OCI-LY1 (cell line): ENCODE results near the gene PARG.
"Not testable (repeated sequence)": the region's sequence is repeated elsewhere in the genome, so short reads cannot be mapped to it uniquely, and the experiment has no call there.

Experiments
- H2AFZ ChIP-seq: fragments of 200-600 bp; sonication (generic), shearing (Covaris generic); 2 replicates; pipeline ENCODE4 v1.6.0; 2014; ENCODE audit warnings: antibody characterized with exemption, mild to moderate bottlenecking, low read length
- H3F3A ChIP-seq: fragments of 200-600 bp; sonication (generic), shearing (Covaris generic); 2 replicates; pipeline ENCODE4 v1.6.0; 2014; ENCODE audit warnings: mild to moderate bottlenecking, antibody characterized with exemption, low read length, moderate library complexity; ENCODE audit not compliant: insufficient read depth
- H3K27ac ChIP-seq: fragments of 200-600 bp; sonication (generic); 2 replicates; pipeline ENCODE4 v1.5.1; 2014; ENCODE audit warnings: low read length, mixed run types, mild to moderate bottlenecking, low read depth; ENCODE audit not compliant: poor library complexity, severe bottlenecking
- H3K27me3 ChIP-seq: fragments of 200-600 bp; sonication (generic); 2 replicates; pipeline ENCODE4 v1.6.0; 2014; ENCODE audit warnings: antibody characterized with exemption, mild to moderate bottlenecking, low read length, moderate library complexity; ENCODE audit not compliant: insufficient read depth
- H3K36me3 ChIP-seq: fragments of 200-600 bp; sonication (generic); 2 replicates; pipeline ENCODE4 v1.6.1; 2014; ENCODE audit warnings: mild to moderate bottlenecking, antibody characterized with exemption, low read length, moderate library complexity, mixed read lengths; ENCODE audit not compliant: insufficient read depth
- H3K4me1 ChIP-seq: fragments of 200-600 bp; sonication (generic); 2 replicates; pipeline ENCODE4 v1.5.1; 2014; ENCODE audit warnings: mild to moderate bottlenecking, low read length, moderate library complexity; ENCODE audit not compliant: insufficient read depth, severe bottlenecking
- H3K4me2 ChIP-seq: fragments of 200-600 bp; sonication (generic), shearing (Covaris generic); 2 replicates; pipeline ENCODE4 v1.6.1; 2014; ENCODE audit warnings: low read length
- H3K4me3 ChIP-seq: fragments of 200-600 bp; sonication (generic); 2 replicates; pipeline ENCODE4 v1.5.1; 2014; ENCODE audit warnings: low read length, low read depth, mild to moderate bottlenecking, mixed read lengths; ENCODE audit not compliant: poor library complexity, severe bottlenecking
- H3K79me2 ChIP-seq: fragments of 200-600 bp; shearing (Covaris generic); 2 replicates; pipeline ENCODE4 v1.6.1; 2016; ENCODE audit warnings: mixed run types, low read length, mixed read lengths; ENCODE audit not compliant: insufficient read depth
- H3K9ac ChIP-seq: fragments of 200-600 bp; sonication (generic), shearing (Covaris generic); 2 replicates; pipeline ENCODE4 v1.6.1; 2014; ENCODE audit warnings: mild to moderate bottlenecking, low read length, mixed read lengths
- H3K9me2 ChIP-seq: fragments of 200-600 bp; sonication (generic), shearing (Covaris generic); 2 replicates; pipeline ENCODE4 v1.6.1; 2014; ENCODE audit warnings: low read depth, mild to moderate bottlenecking, low read length, mixed read lengths
- H3K9me3 ChIP-seq: fragments of 200-600 bp; shearing (Covaris generic); 2 replicates; pipeline ENCODE4 v1.6.1; 2014; ENCODE audit warnings: low read length, mixed read lengths
- H4K20me1 ChIP-seq: fragments of 200-600 bp; sonication (generic), shearing (Covaris generic); 2 replicates; pipeline ENCODE4 v1.6.0; 2016; ENCODE audit warnings: mild to moderate bottlenecking, low read length; ENCODE audit not compliant: insufficient read depth

The PARG gene

DNA sequence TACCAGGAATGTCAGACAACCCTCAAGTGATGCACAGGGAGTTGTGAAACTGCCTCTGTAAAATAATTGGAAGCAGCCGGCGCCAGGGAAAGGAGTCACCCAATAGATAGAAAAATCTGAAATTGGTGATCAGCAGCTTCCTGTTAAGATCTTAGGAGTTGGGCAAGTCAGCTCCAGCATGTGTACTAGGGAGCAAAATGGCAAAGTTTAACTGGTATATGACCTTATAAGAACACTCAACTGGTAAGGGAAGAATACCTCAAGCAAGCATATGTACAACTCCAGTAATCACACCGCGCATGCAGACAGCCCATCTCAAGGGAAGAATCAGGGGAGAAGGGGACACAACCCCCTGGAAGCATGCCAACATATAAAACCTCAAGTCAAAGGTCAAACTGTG, 18.3 kb downstream of the PARG start:
- not testable (repeated sequence) for H3K79me2 ChIP-seq, H3K27ac ChIP-seq, H3K9me3 ChIP-seq, H2AFZ ChIP-seq, H3K36me3 ChIP-seq, H3F3A ChIP-seq, H3K9me2 ChIP-seq, H4K20me1 ChIP-seq, H3K27me3 ChIP-seq, H3K4me2 ChIP-seq, H3K4me3 ChIP-seq, H3K4me1 ChIP-seq, H3K9ac ChIP-seq

DNA sequence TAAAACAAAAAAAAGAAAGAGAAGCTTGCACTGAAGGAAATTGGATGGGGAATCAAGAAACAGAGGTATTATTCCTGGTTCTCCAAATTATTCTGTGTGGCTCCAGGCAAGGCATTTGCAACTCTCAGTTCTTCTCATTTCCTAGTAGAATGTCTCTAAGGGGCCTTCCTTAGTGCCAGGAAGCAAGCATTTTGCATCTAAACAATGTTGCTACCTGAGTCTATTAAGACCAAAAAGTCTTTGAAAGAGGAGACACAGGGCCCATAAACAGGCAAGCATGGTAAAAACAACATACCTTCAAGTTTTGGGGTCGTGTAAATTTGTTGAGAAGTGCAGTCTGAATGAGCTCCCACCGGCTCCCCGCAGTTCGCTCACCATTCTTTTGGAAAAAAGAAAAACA, 19.8 kb downstream of the PARG start:
- H3F3A ChIP-seq, H4K20me1 ChIP-seq, H3K27me3 ChIP-seq, H3K9me2 ChIP-seq, H3K36me3 ChIP-seq, H3K4me1 ChIP-seq, H3K4me3 ChIP-seq, H2AFZ ChIP-seq, H3K9me3 ChIP-seq, H3K79me2 ChIP-seq, H3K9ac ChIP-seq, H3K4me2 ChIP-seq, H3K27ac ChIP-seq: not testable (repeated sequence)

DNA sequence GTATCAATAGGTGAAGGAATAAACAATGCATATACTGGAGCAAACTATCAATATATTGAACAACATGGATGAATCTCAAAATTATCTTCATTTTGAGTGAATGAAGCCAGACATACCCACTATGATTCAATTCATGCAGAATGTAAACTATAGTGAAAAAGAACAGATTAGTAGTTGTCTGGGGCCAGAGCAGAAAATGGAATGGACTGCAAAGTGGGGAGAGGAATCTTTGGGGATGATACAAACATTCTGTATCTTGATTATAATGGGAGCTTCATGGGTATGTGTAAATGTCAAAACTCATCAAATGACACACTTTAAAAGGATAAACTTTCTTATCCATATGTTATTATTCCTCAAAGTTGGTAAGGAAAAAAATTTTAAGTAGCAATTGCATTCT, 23.9 kb downstream of the PARG start:
- not testable (repeated sequence) for H4K20me1 ChIP-seq, H3K9ac ChIP-seq, H3K9me2 ChIP-seq, H3K4me3 ChIP-seq, H3F3A ChIP-seq, H3K27ac ChIP-seq, H3K4me1 ChIP-seq, H3K9me3 ChIP-seq, H3K4me2 ChIP-seq, H3K27me3 ChIP-seq, H3K79me2 ChIP-seq, H2AFZ ChIP-seq
- peaks cover 11% of the 10 kb centered on the region; the same call in 1 of the 2 replicates for H3K36me3 ChIP-seq

DNA sequence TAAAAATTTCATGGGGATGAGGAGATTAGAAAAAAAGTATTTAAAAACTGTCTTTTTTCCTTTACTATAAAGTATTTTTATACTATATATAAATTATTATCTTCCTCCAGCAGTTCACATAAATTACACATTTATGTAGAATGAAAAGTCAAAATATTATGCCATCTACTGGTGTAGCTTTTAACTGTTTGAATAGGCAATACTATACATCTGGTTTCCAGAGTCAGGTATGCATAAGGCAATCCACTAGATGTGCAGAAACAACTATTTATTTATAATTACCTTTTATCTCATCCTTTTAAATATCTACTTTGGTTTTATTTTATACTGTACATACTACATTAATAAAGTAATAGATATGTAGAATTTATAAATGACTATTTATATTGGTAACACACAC, 25.4 kb downstream of the PARG start:
- not testable (repeated sequence) for H3K9me2 ChIP-seq, H3K4me1 ChIP-seq, H3K4me3 ChIP-seq

DNA sequence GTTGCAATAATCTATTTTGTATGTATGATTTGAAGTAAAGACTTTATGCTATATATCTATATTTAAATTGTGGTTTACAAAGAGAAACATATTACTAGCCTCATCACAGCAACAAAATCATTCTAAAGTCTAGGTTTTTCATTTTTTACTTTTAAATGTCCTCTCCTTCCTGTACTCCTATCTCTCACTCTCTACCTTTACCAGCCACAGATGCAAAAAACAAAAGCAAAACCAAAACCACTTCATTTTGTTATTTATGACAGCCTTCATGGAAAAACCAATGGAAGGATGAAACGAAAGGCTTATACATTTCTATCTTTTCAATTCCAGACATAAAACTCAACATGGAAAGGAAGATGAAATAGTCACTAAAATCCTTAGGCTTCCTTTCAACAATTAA, 31.5 kb downstream of the PARG start:
- H3K4me1 ChIP-seq, H3K27ac ChIP-seq, H3K4me2 ChIP-seq, H3K36me3 ChIP-seq, H3K9me3 ChIP-seq, H3K4me3 ChIP-seq, H3K9me2 ChIP-seq, H3K79me2 ChIP-seq, H2AFZ ChIP-seq, H3K9ac ChIP-seq, H3F3A ChIP-seq, H4K20me1 ChIP-seq, H3K27me3 ChIP-seq: not testable (repeated sequence)

More for the DNA sequence above, 25.4 kb downstream of the PARG start:
- not testable (repeated sequence) for H3K9me3 ChIP-seq, H3F3A ChIP-seq, H3K4me2 ChIP-seq, H3K27ac ChIP-seq, H3K79me2 ChIP-seq, H2AFZ ChIP-seq, H4K20me1 ChIP-seq, H3K27me3 ChIP-seq, H3K9ac ChIP-seq, H3K36me3 ChIP-seq

DNA sequence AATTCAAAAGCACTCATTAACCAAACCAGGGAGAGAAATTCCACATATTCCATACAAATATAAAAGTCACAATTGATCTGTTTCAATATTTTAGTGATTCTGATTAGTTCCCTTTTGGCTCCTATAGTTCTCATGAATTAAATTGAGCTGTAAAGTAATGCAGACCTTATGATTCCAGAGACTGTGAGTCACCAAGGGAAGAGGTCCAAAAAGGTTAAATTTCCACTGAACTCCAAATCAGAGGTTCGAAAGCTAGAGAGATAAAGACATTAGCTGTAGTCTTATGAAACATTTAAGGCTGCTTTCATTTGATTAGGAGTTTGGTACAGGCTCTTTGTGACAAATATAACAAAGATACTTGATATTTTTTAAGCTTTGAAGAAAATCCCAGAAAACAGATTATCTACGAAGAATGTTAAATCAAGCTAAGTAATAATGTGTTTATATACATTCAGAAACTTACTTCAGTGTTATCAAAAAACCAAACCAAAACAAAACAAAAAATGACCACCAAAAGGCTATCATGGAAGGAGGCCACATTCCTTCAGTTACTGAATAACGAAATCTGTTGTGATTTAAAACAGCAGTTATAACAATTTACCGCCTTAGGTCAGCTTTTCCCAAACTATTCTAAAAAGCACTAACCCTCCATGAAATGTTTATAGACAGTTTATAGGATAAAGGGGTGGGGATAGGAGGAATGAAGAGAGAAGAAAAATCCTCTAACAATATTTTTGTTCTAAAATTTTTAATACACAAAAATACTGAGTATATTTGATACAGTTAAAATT, 33.3 kb downstream of the PARG start:
- H3K4me1 ChIP-seq, H3K79me2 ChIP-seq, H3K27ac ChIP-seq, H3K36me3 ChIP-seq, H3F3A ChIP-seq, H3K4me3 ChIP-seq, H2AFZ ChIP-seq, H3K9me3 ChIP-seq, H3K9me2 ChIP-seq, H4K20me1 ChIP-seq, H3K4me2 ChIP-seq, H3K9ac ChIP-seq, H3K27me3 ChIP-seq: not testable (repeated sequence)

DNA sequence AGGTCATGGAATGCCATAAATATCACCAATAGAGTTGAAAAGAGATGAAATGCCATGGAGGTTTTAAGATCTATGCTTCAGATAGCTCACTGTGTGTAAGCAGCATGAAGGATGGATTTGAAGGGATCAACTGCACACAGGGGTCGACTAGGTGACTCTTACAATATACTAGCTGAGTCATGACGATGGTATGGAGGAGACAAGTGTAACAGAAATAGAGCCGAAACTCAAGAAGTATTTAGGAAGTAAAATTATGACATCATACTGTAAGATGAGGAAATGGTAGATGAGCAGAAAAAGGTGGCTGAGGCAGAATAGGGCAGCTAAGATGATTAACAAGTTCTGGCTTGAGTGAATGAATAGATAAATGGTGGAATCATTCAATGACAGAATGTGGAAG, 38.0 kb downstream of the PARG start:
- not testable (repeated sequence) for H3K36me3 ChIP-seq, H3K4me2 ChIP-seq, H3K27ac ChIP-seq, H2AFZ ChIP-seq, H3K9me3 ChIP-seq, H3K4me3 ChIP-seq, H3K79me2 ChIP-seq, H3K27me3 ChIP-seq, H3K9me2 ChIP-seq, H3K4me1 ChIP-seq, H3F3A ChIP-seq, H3K9ac ChIP-seq, H4K20me1 ChIP-seq

DNA sequence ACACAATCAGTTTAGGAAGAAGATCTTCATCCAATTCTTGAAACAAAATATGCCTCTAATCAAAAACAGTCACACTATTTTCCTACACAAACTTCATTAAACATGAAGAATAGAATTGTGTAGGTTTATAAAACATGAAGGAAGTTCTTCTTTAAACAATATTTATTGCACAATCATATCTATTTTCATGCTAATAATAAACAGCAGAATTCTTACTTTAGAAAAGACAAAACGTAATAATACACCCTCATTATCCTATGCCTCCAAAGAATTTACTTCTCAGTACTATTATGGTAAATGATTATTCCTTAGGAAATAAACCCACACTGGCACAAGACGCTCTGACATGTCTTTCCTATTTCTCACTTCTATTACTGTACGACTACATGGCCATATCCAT, 41.4 kb downstream of the PARG start:
- not testable (repeated sequence) for H4K20me1 ChIP-seq, H3K36me3 ChIP-seq, H3K27me3 ChIP-seq, H3K4me3 ChIP-seq, H3K4me1 ChIP-seq, H3K9me2 ChIP-seq, H3F3A ChIP-seq, H3K79me2 ChIP-seq, H3K27ac ChIP-seq, H3K9me3 ChIP-seq, H3K4me2 ChIP-seq, H3K9ac ChIP-seq, H2AFZ ChIP-seq
